Right lobe of liver (tissue), 6 donors: Measurements from ENCODE around the gene TLE3. TPM values are rescaled to one million over a fixed set of nuclear protein-coding genes. Genes with fewer than 3 reads are reported as not detected.

Source experiments
- ATAC-seq, 4 donors: fragments of 200-7000 bp; cut with Tn5 transposase; one replicate each; pipeline ENCODE4 v1.9.1; 2020; ENCODE audit warnings: mild to moderate bottlenecking in 4 of 4, moderate library complexity in 4 of 4
- DNase-seq, 3 donors: peaks; one replicate each; pipeline ENCODE4 v3.0.0-alpha.2; 2020
- H3K27ac ChIP-seq, 3 donors: fragments of 200-600 bp; one replicate each; pipeline ENCODE4 v1.8.0; 2022
- H3K27me3 ChIP-seq, 2 donors: fragments of 200-600 bp; one replicate each; pipeline ENCODE4 v1.8.0; 2022
- H3K36me3 ChIP-seq, 4 donors: fragments of 200-600 bp; sonication (generic) in 1 of 4; one replicate each; pipeline versions ENCODE4 v1.5.1 to v1.8.0; 2017 to 2022; ENCODE audit warnings: control low read depth in 1 of 4
- H3K4me1 ChIP-seq, 4 donors: fragments of 200-600 bp; sonication (generic) in 1 of 4; one replicate each; pipeline versions ENCODE4 v1.5.1 to v1.8.0; 2017 to 2022; ENCODE audit warnings: control low read depth in 1 of 4
- H3K4me3 ChIP-seq, 3 donors: fragments of 200-600 bp; one replicate each; pipeline ENCODE4 v1.8.0; 2022
- H3K9me3 ChIP-seq, 4 donors: fragments of 200-600 bp; sonication (generic) in 1 of 4; one replicate each; pipeline versions ENCODE4 v1.5.1 to v1.8.0; 2017 to 2022; ENCODE audit warnings: control low read depth in 1 of 4
- CTCF ChIP-seq, 4 donors: fragments of 200-600 bp in 3 of 4; fragments of 450-650 bp in 1 of 4; IDR thresholded peaks; one replicate each; pipeline versions ENCODE4 v1.5.1 to v1.8.0; 2016 to 2022; ENCODE audit warnings: antibody characterized with exemption in 4 of 4, mild to moderate bottlenecking in 2 of 4
- POLR2A ChIP-seq: fragments of 450-650 bp; IDR thresholded peaks from one replicate; pipeline ENCODE4 v1.6.1; 2017; ENCODE audit warnings: antibody characterized with exemption, mild to moderate bottlenecking
- WGBS: methylation state at CpG from one replicate; pipeline ENCODE4 v1.1.6; 2018; ENCODE audit warnings: low coverage, low lambda C conversion rate; ENCODE audit not compliant: insufficient coverage; ENCODE audit errors: missing lambda C conversion rate; 5-methylcytosine and 5-hydroxymethylcytosine counted together
- intact Hi-C, 2 donors: fragments of 100-400 bp; cut with DNase I; formaldehyde crosslinking; loops; one replicate each; pipeline versions ENCODE4 v1.11.2 to v1.14.1; 2022
- total RNA-seq, 6 experiments: library from RNA; depleted of rRNA in 2 of 6; stranded (reverse); fragments of >200 nt in 2 of 6; fragmentation: NEBNext Ultra II Directional in 3 of 6; extraction: Animal tissue kit (Norgen Biotek cat#: 25700) in 3 of 6; gene quantifications; one replicate each; pipeline versions ENCODE4 v1.1.0 to v1.2.4, GENCODE V29; 2016 to 2023
- donor health status: DM: no; HTN: yes; CAD: no.
- donor health status: DM: no; HTN: no; CAD: no.
- donor health status: DM: no; HTN: no; CAD: no.
- donor health status: DM: no; HTN: yes; CAD: no.
- donor health status: DM: no; HTN: yes; CAD: no.

The TLE3 gene
- total RNA-seq, 6 experiments from 2014 or later = 8.9 to 38.2 (median 21.2) TPM

- Histone ChIP-seq H3K4me1 (no peaks in the 10 kb centered on the region), H3K27me3 (no peaks in the 10 kb centered on the region), H3K4me3 (no peak overlapping the region), H3K27ac (no peak overlapping the region), H3K36me3 (peaks cover 0 to 100% (median 51%) of the 10 kb centered on the region in 4 donors), H3K9me3 (no peaks in the 10 kb centered on the region)
- no peak for TF ChIP-seq CTCF (IDR thresholded peaks at IDR 0.05)
- no peak for TF ChIP-seq POLR2A
- intact Hi-C loops = no loop called here
- no peak for ATAC-seq
- peak in 2 of 3 donors; percentile 20 to 25 for DNase-seq
- 80% methylated on average over 1 of the region's 9 CpGs for WGBS
Observed at GRCh38 chr15:70055601-70056051, 42.1 kb downstream of the TLE3 start.

- no peak overlapping the region for H3K27ac ChIP-seq
- H3K4me1 ChIP-seq = no peaks in the 10 kb centered on the region
- no peaks in the 10 kb centered on the region for H3K9me3 ChIP-seq
- ATAC-seq = no peak
- no peak overlapping the region for H3K4me3 ChIP-seq
- DNase-seq = peak in 2 of 3 donors; percentile 40 to 42
- intact Hi-C loops = no loop called here
- H3K36me3 ChIP-seq = peaks cover 0 to 100% (median 48%) of the 10 kb centered on the region in 4 donors
- no peaks in the 10 kb centered on the region for H3K27me3 ChIP-seq
- TF ChIP-seq CTCF (IDR thresholded peaks at IDR 0.05) (no peak), POLR2A (no peak)
- WGBS = 90% methylated on average over 2 of the region's 18 CpGs
Observed at GRCh38 chr15:70054884-70055387, 42.8 kb downstream of the TLE3 start.

GRCh38 chr15:70054366-70054765 is 43.4 kb downstream of the TLE3 start:
- no peak for ATAC-seq
- H3K4me3 ChIP-seq = no peak overlapping the region
- TF ChIP-seq POLR2A (no peak), CTCF (IDR thresholded peaks at IDR 0.05) (no peak)
- no peak overlapping the region for H3K27ac ChIP-seq
- H3K36me3 ChIP-seq = peaks cover 0 to 100% (median 46%) of the 10 kb centered on the region in 4 donors
- intact Hi-C loops = no loop called here
- 60% methylated on average over 1 of the region's 19 CpGs for WGBS
- DNase-seq = peak in 1 of 3 donors; percentile 43
- H3K27me3 ChIP-seq = no peaks in the 10 kb centered on the region
- no peaks in the 10 kb centered on the region for H3K4me1 ChIP-seq
- no peaks in the 10 kb centered on the region for H3K9me3 ChIP-seq

GRCh38 chr15:70053716-70054229 is 43.9 kb downstream of the TLE3 start:
- intact Hi-C loops = no loop called here
- Histone ChIP-seq H3K9me3 (no peaks in the 10 kb centered on the region), H3K4me1 (no peaks in the 10 kb centered on the region), H3K27ac (no peak overlapping the region), H3K27me3 (no peaks in the 10 kb centered on the region), H3K36me3 (peaks cover 0 to 98% (median 43%) of the 10 kb centered on the region in 4 donors), H3K4me3 (no peak overlapping the region)
- ATAC-seq (peak in 1 of 4 donors; percentile 16), DNase-seq (peak in 1 of 3 donors; percentile 23)
- TF ChIP-seq POLR2A = no peak
- TF ChIP-seq CTCF (IDR thresholded peaks at IDR 0.05) = no peak
- 83% methylated on average over 6 of the region's 11 CpGs for WGBS
